DND-41 (cell line): ENCODE data around the gene ERC2.

ENCODE experiments used
- EZH2 ChIP-seq: IDR thresholded peaks from 3 replicates; pipeline ENCODE4 v1.6.1; 2012; ENCODE audit warnings: borderline replicate concordance, low read depth, mild to moderate bottlenecking, moderate library complexity, low read length, inconsistent platforms; ENCODE audit not compliant: severe bottlenecking
- TF ChIP-seq, protein P1 (sequence below): IDR thresholded peaks from 2 replicates; pipeline ENCODE4 v1.5.1; 2012; ENCODE audit warnings: borderline replicate concordance, low read length, moderate library complexity, mild to moderate bottlenecking; ENCODE audit not compliant: poor library complexity, severe bottlenecking; ENCODE audit errors: extremely low read depth

DNA sequence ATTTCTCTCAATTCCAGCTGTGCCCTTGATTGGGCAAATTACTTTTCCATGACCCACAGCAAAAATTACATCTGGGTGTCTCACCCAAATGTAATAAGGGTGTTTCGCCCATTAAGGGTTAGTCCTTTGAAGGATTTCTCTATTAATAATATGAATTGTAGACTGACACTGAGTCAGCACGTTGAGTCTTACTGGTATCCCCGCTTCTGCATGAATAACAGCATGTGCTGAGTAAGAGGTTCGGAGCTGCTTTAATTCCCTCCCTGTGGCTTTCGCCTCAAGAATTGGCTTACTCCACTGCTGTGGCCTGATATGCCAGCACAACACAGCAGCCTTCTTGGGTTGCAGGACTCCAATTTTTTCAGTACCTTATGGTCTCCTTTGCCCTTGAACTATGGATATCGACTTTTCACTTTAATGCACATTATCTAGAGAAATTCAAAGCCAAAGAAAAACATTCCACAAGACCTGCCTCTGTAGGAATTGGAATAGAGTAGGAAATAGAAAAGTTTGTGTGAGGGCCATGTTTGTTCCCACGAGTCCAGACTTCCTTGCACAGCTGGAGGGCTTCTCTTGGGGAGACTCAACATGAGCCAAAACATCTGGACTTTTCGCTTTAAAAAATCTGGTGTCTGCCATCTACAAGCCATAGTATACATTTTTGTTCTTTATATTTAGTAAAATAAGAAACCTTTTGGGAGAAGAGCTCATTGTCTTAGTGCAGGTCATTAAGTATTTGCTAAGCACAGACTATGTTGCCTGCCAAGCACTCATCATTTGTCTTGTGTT lies 20.7 kb upstream of the ERC2 start:
- no peak for TF ChIP-seq EZH2
- TF ChIP-seq, protein P1, sequence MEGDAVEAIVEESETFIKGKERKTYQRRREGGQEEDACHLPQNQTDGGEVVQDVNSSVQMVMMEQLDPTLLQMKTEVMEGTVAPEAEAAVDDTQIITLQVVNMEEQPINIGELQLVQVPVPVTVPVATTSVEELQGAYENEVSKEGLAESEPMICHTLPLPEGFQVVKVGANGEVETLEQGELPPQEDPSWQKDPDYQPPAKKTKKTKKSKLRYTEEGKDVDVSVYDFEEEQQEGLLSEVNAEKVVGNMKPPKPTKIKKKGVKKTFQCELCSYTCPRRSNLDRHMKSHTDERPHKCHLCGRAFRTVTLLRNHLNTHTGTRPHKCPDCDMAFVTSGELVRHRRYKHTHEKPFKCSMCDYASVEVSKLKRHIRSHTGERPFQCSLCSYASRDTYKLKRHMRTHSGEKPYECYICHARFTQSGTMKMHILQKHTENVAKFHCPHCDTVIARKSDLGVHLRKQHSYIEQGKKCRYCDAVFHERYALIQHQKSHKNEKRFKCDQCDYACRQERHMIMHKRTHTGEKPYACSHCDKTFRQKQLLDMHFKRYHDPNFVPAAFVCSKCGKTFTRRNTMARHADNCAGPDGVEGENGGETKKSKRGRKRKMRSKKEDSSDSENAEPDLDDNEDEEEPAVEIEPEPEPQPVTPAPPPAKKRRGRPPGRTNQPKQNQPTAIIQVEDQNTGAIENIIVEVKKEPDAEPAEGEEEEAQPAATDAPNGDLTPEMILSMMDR, result no peak
